Stimulated activated CD8-positive, alpha-beta memory T cell treated with anti-CD3 and anti-CD28 coated beads, Interleukin-12 subunit alpha, Interleukin-12 subunit beta, amount 100 ng/mL, for 24 hours (primary cell): ENCODE data around the gene DYNC1I2.

ENCODE experiments used
- DNase-seq: peaks from one replicate; pipeline ENCODE4 v3.0.0-alpha.2; 2020; ENCODE audit errors: extremely low read depth

The DYNC1I2 gene

GRCh38 chr2:171687287-171688128 lies at the start of gene DYNC1I2:
DYNC1I2 (plus strand) TSS chr2:171687469; CDS start chr2:171690156, 2,687 bp downstream.
- peak; percentile 41 for DNase-seq

GRCh38 chr2:171651667-171652415 lies 35.4 kb upstream of the DYNC1I2 start:
- no peak for DNase-seq

- no peak for DNase-seq
Measured at GRCh38 chr2:171652416-171652785, 34.9 kb upstream of the DYNC1I2 start.

GRCh38 chr2:171655586-171655985 lies 31.7 kb upstream of the DYNC1I2 start:
- no peak for DNase-seq

GRCh38 chr2:171667041-171667440 lies 20.2 kb upstream of the DYNC1I2 start:
- DNase-seq: no peak

- DNase-seq: no peak
Measured at GRCh38 chr2:171668183-171668582, 19.1 kb upstream of the DYNC1I2 start.

GRCh38 chr2:171669121-171669520 lies 18.1 kb upstream of the DYNC1I2 start:
- no peak for DNase-seq

GRCh38 chr2:171670655-171671054 lies 16.6 kb upstream of the DYNC1I2 start:
- no peak for DNase-seq

GRCh38 chr2:171671867-171672266 lies 15.4 kb upstream of the DYNC1I2 start:
- no peak for DNase-seq

GRCh38 chr2:171673905-171674304 lies 13.4 kb upstream of the DYNC1I2 start:
- DNase-seq: no peak

GRCh38 chr2:171675810-171676345 lies 11.4 kb upstream of the DYNC1I2 start:
- DNase-seq: no peak

- no peak for DNase-seq
Measured at GRCh38 chr2:171678619-171679018, 8.7 kb upstream of the DYNC1I2 start.

- no peak for DNase-seq
Measured at GRCh38 chr2:171688129-171688465, 828 bp downstream of the DYNC1I2 start.

- DNase-seq: no peak
Measured at GRCh38 chr2:171692331-171692730, 5.1 kb downstream of the DYNC1I2 start.

GRCh38 chr2:171702781-171703556 lies 15.7 kb downstream of the DYNC1I2 start:
- DNase-seq: no peak

- DNase-seq: no peak
Measured at GRCh38 chr2:171703574-171704347, 16.5 kb downstream of the DYNC1I2 start.

GRCh38 chr2:171706152-171706803 lies 19.0 kb downstream of the DYNC1I2 start:
- DNase-seq: no peak

- no peak for DNase-seq
Measured at GRCh38 chr2:171707752-171708151, 20.5 kb downstream of the DYNC1I2 start.

GRCh38 chr2:171709011-171709685 lies 21.9 kb downstream of the DYNC1I2 start:
- no peak for DNase-seq

- DNase-seq: no peak
Measured at GRCh38 chr2:171711351-171711750, 24.1 kb downstream of the DYNC1I2 start.
